Activated naive CD4-positive, alpha-beta T cell treated with anti-CD3 and anti-CD28 coated beads, Interleukin-2, amount 10 ng/mL, durations not matched to agents 7 days and 5 days (primary cell): Measurements from ENCODE around the gene ATPAF1.
"Not testable (repeated sequence)": the region's sequence is repeated elsewhere in the genome, so short reads cannot be mapped to it uniquely, and the experiment has no call there.

ENCODE experiments used
- CTCF ChIA-PET: fragments of 350-600 bp; sonication (Branson Sonifier 250); formaldehyde crosslinking; loops from one replicate; lab custom pipeline; 2021; ENCODE audit warnings: antibody characterized with exemption; lab: Charles Lee
- DNase-seq: peaks from one replicate; pipeline ENCODE4 v3.0.0-alpha.2; 2020
- H3K27ac Mint-ChIP-seq: one replicate; pipeline ENCODE4 v1.8.0; 2021; ENCODE audit warnings: mild to moderate bottlenecking, moderate library complexity, mixed read lengths
- H3K27me3 Mint-ChIP-seq: one replicate; pipeline ENCODE4 v1.8.0; 2021; ENCODE audit warnings: mild to moderate bottlenecking, mixed read lengths
- H3K36me3 Mint-ChIP-seq: one replicate; pipeline ENCODE4 v1.8.0; 2021; ENCODE audit warnings: mixed read lengths
- H3K4me1 Mint-ChIP-seq: one replicate; pipeline ENCODE4 v1.8.0; 2021; ENCODE audit warnings: mixed read lengths
- H3K4me3 Mint-ChIP-seq: one replicate; pipeline ENCODE4 v1.8.0; 2021; ENCODE audit warnings: mild to moderate bottlenecking, moderate library complexity, mixed read lengths
- H3K9me3 Mint-ChIP-seq: one replicate; pipeline ENCODE4 v1.8.0; 2021; ENCODE audit warnings: mixed read lengths

The ATPAF1 gene

DNA sequence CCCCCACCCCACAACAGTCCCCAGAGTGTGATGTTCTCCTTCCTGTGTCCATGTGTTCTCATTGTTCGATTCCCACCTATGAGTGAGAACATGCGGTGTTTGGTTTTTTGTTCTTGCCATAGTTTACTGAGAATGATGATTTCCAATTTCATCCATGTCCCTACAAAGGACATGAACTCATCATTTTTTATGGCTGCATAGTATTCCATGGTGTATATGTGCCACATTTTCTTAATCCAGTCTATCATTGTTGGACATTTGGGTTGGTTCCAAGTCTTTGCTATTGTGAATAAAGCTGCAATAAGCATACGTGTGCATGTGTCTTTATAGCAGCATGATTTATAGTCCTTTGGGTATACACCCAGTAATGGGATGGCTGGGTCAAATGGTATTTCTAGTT, 17.0 kb downstream of the ATPAF1 start:
- CTCF ChIA-PET, result interaction anchor here (0.7 kb wide), 1 partner anchor 50 kb away, joined by 3 read pairs; no protein-coding TSS in a partner anchor
- DNase-seq, H3K4me1 Mint-ChIP-seq, H3K27ac Mint-ChIP-seq, H3K4me3 Mint-ChIP-seq, H3K27me3 Mint-ChIP-seq, H3K9me3 Mint-ChIP-seq: not testable (repeated sequence)
- H3K36me3 Mint-ChIP-seq, result peaks cover 64% of the 10 kb centered on the region

- H3K27ac Mint-ChIP-seq, result no peak overlapping the region
- H3K9me3 Mint-ChIP-seq, result peaks cover 5% of the 10 kb centered on the region
- no peaks in the 10 kb centered on the region for H3K4me1 Mint-ChIP-seq
- H3K4me3 Mint-ChIP-seq, result no peak overlapping the region
- peaks cover 58% of the 10 kb centered on the region for H3K36me3 Mint-ChIP-seq
- DNase-seq, result no peak
- CTCF ChIA-PET, result no interaction called here
- H3K27me3 Mint-ChIP-seq, result no peaks in the 10 kb centered on the region
Observed at GRCh38 chr1:46650491-46650890, 17.7 kb downstream of the ATPAF1 start.

DNA sequence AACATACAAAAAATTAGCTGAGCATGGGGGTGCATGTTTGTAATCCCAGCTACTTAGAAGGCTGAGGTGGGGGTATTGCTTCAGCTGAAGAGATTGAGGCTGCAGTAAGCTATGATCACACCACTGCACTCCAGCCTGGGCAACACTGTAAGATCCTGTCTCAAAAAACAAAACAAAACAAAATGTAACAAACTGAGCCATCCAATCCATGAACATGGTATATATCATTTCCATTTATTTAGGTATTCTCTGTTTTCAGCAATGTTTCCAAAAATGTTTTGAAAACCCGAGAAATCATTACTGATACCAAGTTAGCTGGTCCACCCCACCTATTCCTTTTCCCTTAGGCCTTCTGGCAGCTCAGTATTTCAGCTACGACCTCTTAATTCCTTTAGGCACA, 18.4 kb downstream of the ATPAF1 start:
- no peak overlapping the region for H3K27ac Mint-ChIP-seq
- no peaks in the 10 kb centered on the region for H3K27me3 Mint-ChIP-seq
- no peak overlapping the region for H3K4me3 Mint-ChIP-seq
- CTCF ChIA-PET, result interaction anchor here (2.2 kb wide), 1 partner anchor 76 kb away, joined by 5 read pairs; no protein-coding TSS in a partner anchor
- H3K36me3 Mint-ChIP-seq, result peaks cover 55% of the 10 kb centered on the region
- H3K4me1 Mint-ChIP-seq, result no peaks in the 10 kb centered on the region
- no peak for DNase-seq
- H3K9me3 Mint-ChIP-seq, result peaks cover 5% of the 10 kb centered on the region

GRCh38 chr1:46647611-46648010, 20.6 kb downstream of the ATPAF1 start:
- CTCF ChIA-PET, result interaction anchor here (0.9 to 2.2 kb wide), 2 partner anchors 78 to 113 kb away, joined by 3 to 5 read pairs; a partner anchor contains a TSS
- no peak overlapping the region for H3K27ac Mint-ChIP-seq
- H3K4me1 Mint-ChIP-seq, result no peaks in the 10 kb centered on the region
- no peak for DNase-seq
- no peaks in the 10 kb centered on the region for H3K27me3 Mint-ChIP-seq
- peaks cover 48% of the 10 kb centered on the region for H3K36me3 Mint-ChIP-seq
- no peak overlapping the region for H3K4me3 Mint-ChIP-seq
- H3K9me3 Mint-ChIP-seq, result peaks cover 5% of the 10 kb centered on the region

- Mint-ChIP-seq H3K27me3 (no peaks in the 10 kb centered on the region), H3K4me3 (no peak overlapping the region), H3K27ac (no peak overlapping the region), H3K4me1 (no peaks in the 10 kb centered on the region), H3K9me3 (peaks cover 5% of the 10 kb centered on the region), H3K36me3 (peaks cover 44% of the 10 kb centered on the region)
- no peak for DNase-seq
- CTCF ChIA-PET, result interaction anchor here (0.9 kb wide), 1 partner anchor 112 kb away, joined by 3 read pairs; a partner anchor contains a TSS
Observed at GRCh38 chr1:46646844-46647243, 21.3 kb downstream of the ATPAF1 start.

- CTCF ChIA-PET, result no interaction called here
Observed at GRCh38 chr1:46646331-46646730, 21.8 kb downstream of the ATPAF1 start.

GRCh38 chr1:46645815-46646214, 22.3 kb downstream of the ATPAF1 start:
- DNase-seq, result no peak
- no peak overlapping the region for H3K4me3 Mint-ChIP-seq
- H3K27ac Mint-ChIP-seq, result no peak overlapping the region
- H3K9me3 Mint-ChIP-seq, result peaks cover 5% of the 10 kb centered on the region
- H3K36me3 Mint-ChIP-seq, result peaks cover 45% of the 10 kb centered on the region
- H3K4me1 Mint-ChIP-seq, result no peaks in the 10 kb centered on the region
- H3K27me3 Mint-ChIP-seq, result no peaks in the 10 kb centered on the region
- CTCF ChIA-PET, result no interaction called here

More at GRCh38 chr1:46646331-46646730, 21.8 kb downstream of the ATPAF1 start:
- Mint-ChIP-seq H3K9me3 (peaks cover 5% of the 10 kb centered on the region), H3K27ac (no peak overlapping the region), H3K36me3 (peaks cover 47% of the 10 kb centered on the region), H3K4me1 (no peaks in the 10 kb centered on the region), H3K4me3 (no peak overlapping the region), H3K27me3 (no peaks in the 10 kb centered on the region)
- DNase-seq, result no peak

- no peak for DNase-seq
- CTCF ChIA-PET, result no interaction called here
- no peak overlapping the region for H3K27ac Mint-ChIP-seq
Observed at GRCh38 chr1:46643368-46643775, 24.8 kb downstream of the ATPAF1 start.

DNA sequence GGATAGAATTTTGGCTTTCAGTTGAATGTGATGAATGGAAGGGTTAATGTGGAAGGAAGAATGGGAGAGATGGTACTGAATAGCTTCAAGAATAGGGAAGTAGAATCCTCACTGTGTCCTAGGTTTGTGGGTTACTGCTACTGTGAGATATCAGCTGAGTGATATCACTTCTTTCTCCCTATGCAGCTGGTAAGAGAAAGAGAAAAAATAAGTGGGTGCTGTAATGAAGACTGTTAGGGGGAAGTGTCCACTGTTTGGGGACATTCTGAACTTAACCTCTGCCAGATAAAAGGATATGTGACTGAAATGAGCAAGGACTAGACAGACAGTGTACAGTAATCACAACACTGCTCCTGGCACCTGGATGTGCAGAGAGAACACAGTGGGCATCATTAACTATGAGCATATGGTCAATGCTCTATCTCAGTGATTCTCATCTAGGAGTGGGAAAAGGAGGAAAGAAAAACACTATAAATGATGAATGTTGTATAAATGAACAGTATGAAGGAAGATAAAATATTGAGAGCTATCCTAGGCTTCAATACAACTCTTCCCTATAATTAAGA, 26.0 kb downstream of the ATPAF1 start:
- Mint-ChIP-seq H3K36me3 (peaks cover 22% of the 10 kb centered on the region), H3K27me3 (no peaks in the 10 kb centered on the region), H3K4me3 (no peak overlapping the region), H3K4me1 (no peaks in the 10 kb centered on the region), H3K27ac (no peak overlapping the region), H3K9me3 (no peaks in the 10 kb centered on the region)
- CTCF ChIA-PET, result interaction anchor here (1.2 kb wide), 1 partner anchor 83 kb away, joined by 5 read pairs; no protein-coding TSS in a partner anchor
- no peak for DNase-seq

More at GRCh38 chr1:46643368-46643775, 24.8 kb downstream of the ATPAF1 start:
- Mint-ChIP-seq H3K4me3 (no peak overlapping the region), H3K27me3 (no peaks in the 10 kb centered on the region), H3K4me1 (no peaks in the 10 kb centered on the region), H3K9me3 (no peaks in the 10 kb centered on the region), H3K36me3 (peaks cover 26% of the 10 kb centered on the region)

DNA sequence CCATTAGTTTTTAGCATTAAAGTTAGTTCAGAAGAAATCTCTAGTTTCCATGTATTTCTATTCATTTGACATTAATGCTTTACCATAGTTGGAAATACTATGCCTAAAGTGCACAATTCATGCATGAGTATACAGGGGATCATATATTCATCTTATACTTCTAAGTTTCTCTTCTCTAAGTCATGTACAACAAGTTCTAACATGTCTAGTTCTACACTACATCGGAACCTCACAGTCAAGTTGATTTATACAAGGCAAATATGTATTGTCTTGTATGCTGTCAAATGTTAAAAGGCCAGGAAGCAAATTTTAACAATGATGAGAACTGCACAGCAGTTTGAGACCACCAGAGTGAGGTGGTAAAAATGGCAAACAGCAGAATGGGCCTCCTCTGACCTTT, 28.6 kb downstream of the ATPAF1 start:
- Mint-ChIP-seq H3K4me1 (no peaks in the 10 kb centered on the region), H3K4me3 (no peak overlapping the region), H3K27me3 (no peaks in the 10 kb centered on the region), H3K36me3 (peaks cover 23% of the 10 kb centered on the region), H3K27ac (no peak overlapping the region), H3K9me3 (no peaks in the 10 kb centered on the region)
- CTCF ChIA-PET, result no interaction called here
- DNase-seq, result no peak

DNA sequence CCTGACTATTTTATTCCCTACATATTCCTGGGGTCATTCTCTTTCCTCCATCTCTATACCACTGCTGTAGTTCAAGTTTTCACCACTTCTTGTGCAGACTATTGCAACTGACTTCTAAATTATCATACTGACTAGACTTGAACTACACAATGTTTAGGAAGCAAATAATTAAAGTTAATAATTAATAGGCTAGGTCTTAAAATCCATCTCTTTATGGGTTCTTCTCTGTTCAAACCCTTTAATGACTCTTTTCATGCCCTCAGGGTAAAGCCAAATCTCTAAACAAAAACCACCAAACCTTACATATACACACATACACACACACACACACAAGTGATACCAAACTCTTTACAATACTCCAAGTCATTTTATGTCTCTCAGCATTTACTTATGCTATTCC, 29.2 kb downstream of the ATPAF1 start:
- no peaks in the 10 kb centered on the region for H3K27me3 Mint-ChIP-seq
- no peaks in the 10 kb centered on the region for H3K9me3 Mint-ChIP-seq
- CTCF ChIA-PET, result no interaction called here
- DNase-seq, result no peak
- no peak overlapping the region for H3K4me3 Mint-ChIP-seq
- H3K36me3 Mint-ChIP-seq, result peaks cover 23% of the 10 kb centered on the region
- no peak overlapping the region for H3K27ac Mint-ChIP-seq
- no peaks in the 10 kb centered on the region for H3K4me1 Mint-ChIP-seq

GRCh38 chr1:46637444-46638083, 30.6 kb downstream of the ATPAF1 start:
- DNase-seq, result no peak
- Mint-ChIP-seq H3K4me1 (no peaks in the 10 kb centered on the region), H3K9me3 (no peaks in the 10 kb centered on the region), H3K27ac (no peak overlapping the region), H3K36me3 (peaks cover 23% of the 10 kb centered on the region), H3K4me3 (no peak overlapping the region), H3K27me3 (no peaks in the 10 kb centered on the region)
- CTCF ChIA-PET, result no interaction called here

GRCh38 chr1:46635205-46635604, 33.0 kb downstream of the ATPAF1 start:
- Mint-ChIP-seq H3K9me3 (no peaks in the 10 kb centered on the region), H3K4me1 (no peaks in the 10 kb centered on the region), H3K4me3 (no peak overlapping the region), H3K27me3 (no peaks in the 10 kb centered on the region), H3K27ac (no peak overlapping the region), H3K36me3 (peaks cover 17% of the 10 kb centered on the region)
- DNase-seq, result no peak
- CTCF ChIA-PET, result no interaction called here

DNA sequence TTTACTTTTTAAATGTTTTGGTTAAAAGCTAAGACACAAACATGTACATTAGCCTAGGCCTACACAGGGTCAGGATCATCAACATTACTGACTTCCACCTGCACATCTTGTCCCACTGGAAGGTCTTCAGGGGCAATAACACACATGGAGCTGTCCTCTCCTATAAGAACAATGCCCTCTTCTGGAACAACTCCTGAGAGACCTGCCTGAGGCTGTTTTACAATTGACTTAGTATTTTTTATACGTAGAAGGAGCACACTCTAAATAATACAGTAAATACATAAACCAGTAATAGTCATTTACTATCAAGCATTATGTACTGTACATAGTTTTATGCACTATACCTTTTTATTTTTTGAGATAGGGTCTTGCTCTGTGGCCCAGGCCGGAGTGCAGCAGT, 37.4 kb downstream of the ATPAF1 start:
- no peak for DNase-seq
- Mint-ChIP-seq H3K36me3 (peaks cover 16% of the 10 kb centered on the region), H3K9me3 (no peaks in the 10 kb centered on the region)

More for the DNA sequence above, 37.4 kb downstream of the ATPAF1 start:
- no peak overlapping the region for H3K4me3 Mint-ChIP-seq
- H3K27me3 Mint-ChIP-seq, result no peaks in the 10 kb centered on the region
- no peak overlapping the region for H3K27ac Mint-ChIP-seq
- no peaks in the 10 kb centered on the region for H3K4me1 Mint-ChIP-seq
- CTCF ChIA-PET, result no interaction called here
